Naive thymus-derived CD8-positive, alpha-beta T cell (primary cell): ENCODE measurements around the gene CUL2. TPM values are rescaled to one million over a fixed set of nuclear protein-coding genes. Genes with fewer than 3 reads are reported as not detected.
A peak's percentile ranks its signal among the peaks of the same experiment; 100 is the strongest.

ENCODE experiments used
- ATAC-seq, 2 donors: fragments of 150-1000 bp; cut with Tn5 transposase in 1 of 2; sonication (Bioruptor Pico), chemical (Tn5 transposase) in 1 of 2; 1 replicate in 1 of 2; 2 replicates in 1 of 2; pipeline ENCODE4 v1.10.0; 2021; ENCODE audit warnings: mild to moderate bottlenecking in 2 of 2, moderate library complexity in 2 of 2
- POLR2A ChIA-PET: fragments of 350-600 bp; sonication (Branson Sonifier 250); formaldehyde crosslinking; loops from one replicate; lab custom pipeline; 2021; ENCODE audit warnings: antibody characterized with exemption; lab: Charles Lee
- DNase-seq, 10 donors: peaks; one replicate each; pipeline versions ENCODE4 v3.0.0 to v3.0.0-alpha.2; 2020 to 2022
- H3K27ac Mint-ChIP-seq, 10 donors: one replicate each; pipeline ENCODE4 v1.8.0; 2020 to 2022; ENCODE audit warnings: mild to moderate bottlenecking in 10 of 10, mixed read lengths in 10 of 10, moderate library complexity in 4 of 10, inconsistent platforms in 1 of 10
- H3K27me3 Mint-ChIP-seq, 5 donors: one replicate each; pipeline ENCODE4 v1.8.0; 2021 to 2022; ENCODE audit warnings: mixed read lengths in 5 of 5
- H3K36me3 Mint-ChIP-seq, 3 donors: one replicate each; pipeline ENCODE4 v1.8.0; 2020 to 2022; ENCODE audit warnings: mixed read lengths in 3 of 3, mild to moderate bottlenecking in 2 of 3, inconsistent platforms in 1 of 3
- H3K4me1 Mint-ChIP-seq, 4 donors: one replicate each; pipeline ENCODE4 v1.8.0; 2021 to 2022; ENCODE audit warnings: mixed read lengths in 4 of 4
- H3K4me3 Mint-ChIP-seq, 10 donors: one replicate each; pipeline ENCODE4 v1.8.0; 2020 to 2022; ENCODE audit warnings: mild to moderate bottlenecking in 10 of 10, mixed read lengths in 10 of 10, moderate library complexity in 6 of 10, inconsistent platforms in 1 of 10
- H3K9me3 Mint-ChIP-seq, 9 donors: one replicate each; pipeline ENCODE4 v1.8.0; 2020 to 2022; ENCODE audit warnings: mixed read lengths in 9 of 9, mild to moderate bottlenecking in 3 of 9, inconsistent platforms in 1 of 9, moderate library complexity in 1 of 9
- polyA plus RNA-seq, 3 donors: library from polyadenylated mRNA; unstranded; fragments of 300-500 nt; fragmentation: Illumina TruSeq; gene quantifications; one replicate each; pipeline ENCODE4 v1.2.3, GENCODE V29; 2021
- total RNA-seq, 8 experiments: library from RNA in 2 of 8; stranded (reverse) in 2 of 8; gene quantifications; one replicate each; pipeline ENCODE4 v1.2.3 and lab custom pipeline; 2021 to 2026

Gene CUL2
- total and polyA plus RNA-seq, 5 experiments from 2014 or later: 21.9 to 37.6 (median 25.8) TPM

GRCh38 chr10:35042783-35043182, 47.4 kb downstream of the CUL2 start:
- H3K4me3 Mint-ChIP-seq: no peak overlapping the region
- H3K4me1 Mint-ChIP-seq: peaks cover 4 to 11% (median 8%) of the 10 kb centered on the region in 4 donors
- H3K9me3 Mint-ChIP-seq: no peaks in the 10 kb centered on the region
- peak overlapping the region in 2 of 10 donors; percentile 8 to 42 for H3K27ac Mint-ChIP-seq
- POLR2A ChIA-PET: no interaction called here
- no peak for DNase-seq
- H3K27me3 Mint-ChIP-seq: no peaks in the 10 kb centered on the region
- ATAC-seq: no peak
- peaks cover 0 to 84% (median 33%) of the 10 kb centered on the region in 3 donors for H3K36me3 Mint-ChIP-seq

- H3K4me1 Mint-ChIP-seq: peaks cover 4 to 11% (median 7%) of the 10 kb centered on the region in 4 donors
- DNase-seq: no peak
- no peaks in the 10 kb centered on the region for H3K9me3 Mint-ChIP-seq
- no peak for ATAC-seq
- H3K36me3 Mint-ChIP-seq: peaks cover 0 to 83% (median 33%) of the 10 kb centered on the region in 3 donors
- no peaks in the 10 kb centered on the region for H3K27me3 Mint-ChIP-seq
- H3K4me3 Mint-ChIP-seq: no peak overlapping the region
- POLR2A ChIA-PET: no interaction called here
- peak overlapping the region in 2 of 10 donors; percentile 1 to 36 for H3K27ac Mint-ChIP-seq
Observed at GRCh38 chr10:35041502-35041879, 48.6 kb downstream of the CUL2 start.

DNA sequence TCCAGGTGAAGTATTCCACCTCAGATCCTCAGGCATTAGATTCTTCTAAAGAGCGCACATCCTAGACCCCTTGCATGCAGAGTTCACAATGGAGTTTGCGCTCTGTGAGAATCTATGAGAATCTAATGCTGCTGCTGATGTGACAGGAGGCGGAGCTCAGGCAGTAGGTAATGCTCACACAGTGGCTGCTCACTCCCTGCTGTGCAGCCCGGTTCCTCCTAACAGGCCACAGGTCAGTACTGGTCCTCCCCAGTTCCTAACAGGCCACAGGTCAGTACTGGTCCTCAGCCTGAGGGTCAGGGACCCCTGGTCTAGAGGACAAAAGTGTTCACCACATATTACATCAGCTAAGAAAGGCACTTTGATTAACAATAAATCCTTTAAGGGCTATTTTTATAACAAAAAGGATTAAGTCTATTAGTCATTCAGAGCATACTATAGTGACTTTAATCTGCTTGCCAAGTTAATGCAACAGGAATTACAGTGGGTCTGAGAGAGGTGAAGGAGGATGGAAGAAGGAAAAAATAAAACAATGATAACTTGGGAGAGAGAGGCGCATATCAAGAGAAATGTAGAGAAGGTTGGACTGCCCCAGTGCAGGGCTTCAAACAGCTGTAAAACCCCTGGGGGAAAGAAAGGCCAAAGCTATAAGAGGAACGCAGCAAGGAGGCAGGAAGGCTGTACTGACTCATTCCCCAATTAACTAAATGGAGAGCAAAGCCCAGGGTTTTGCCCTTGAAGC, 49.2 kb downstream of the CUL2 start:
- Mint-ChIP-seq H3K4me1 (peaks cover 3 to 8% (median 5%) of the 10 kb centered on the region in 4 donors), H3K4me3 (no peak overlapping the region), H3K9me3 (no peaks in the 10 kb centered on the region), H3K27ac (peak overlapping the region in 2 of 10 donors; percentile 1 to 36), H3K27me3 (no peaks in the 10 kb centered on the region), H3K36me3 (peaks cover 0 to 83% (median 31%) of the 10 kb centered on the region in 3 donors)
- DNase-seq (no peak), ATAC-seq (no peak)
- POLR2A ChIA-PET: no interaction called here

GRCh38 chr10:35037104-35037503, 53.0 kb downstream of the CUL2 start:
- no peak for ATAC-seq
- POLR2A ChIA-PET: no interaction called here
- peaks cover 4 to 83% (median 33%) of the 10 kb centered on the region in 3 donors for H3K36me3 Mint-ChIP-seq
- H3K27ac Mint-ChIP-seq: no peak overlapping the region
- DNase-seq: no peak
- no peaks in the 10 kb centered on the region for H3K9me3 Mint-ChIP-seq
- peaks cover 0 to 12% (median 7%) of the 10 kb centered on the region in 4 donors for H3K4me1 Mint-ChIP-seq
- H3K4me3 Mint-ChIP-seq: no peak overlapping the region
- no peaks in the 10 kb centered on the region for H3K27me3 Mint-ChIP-seq

DNA sequence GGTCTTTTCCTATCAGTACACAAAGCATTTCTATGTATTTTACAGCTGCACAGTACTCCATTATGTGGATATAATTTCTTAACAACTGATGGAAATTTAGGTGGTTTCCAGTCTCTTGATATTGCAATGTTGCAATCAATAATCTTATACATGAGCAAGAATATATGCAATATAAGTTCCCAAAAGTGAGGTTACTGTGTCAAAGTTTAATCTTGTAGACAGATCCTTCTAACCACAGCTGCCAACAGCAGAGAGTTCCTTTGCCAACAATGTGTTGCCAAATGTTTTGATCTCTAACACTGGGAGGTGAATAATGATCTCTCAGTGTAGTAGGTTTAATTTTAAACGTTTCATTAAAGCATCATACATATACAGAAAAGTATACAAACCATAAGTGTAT, 54.5 kb downstream of the CUL2 start:
- no peak overlapping the region for H3K4me3 Mint-ChIP-seq
- H3K4me1 Mint-ChIP-seq: peaks cover 0 to 12% (median 6%) of the 10 kb centered on the region in 4 donors
- peaks cover 4 to 76% (median 33%) of the 10 kb centered on the region in 3 donors for H3K36me3 Mint-ChIP-seq
- H3K27me3 Mint-ChIP-seq: no peaks in the 10 kb centered on the region
- peak overlapping the region in 3 of 10 donors; percentile 3 to 59 (median 47) for H3K27ac Mint-ChIP-seq
- DNase-seq: no peak
- no peaks in the 10 kb centered on the region for H3K9me3 Mint-ChIP-seq
- POLR2A ChIA-PET: no interaction called here
- ATAC-seq: no peak

GRCh38 chr10:35027567-35027966, 62.6 kb downstream of the CUL2 start:
- Mint-ChIP-seq H3K27ac (peak overlapping the region in 1 of 10 donors; percentile 34), H3K4me1 (no peaks in the 10 kb centered on the region), H3K36me3 (peaks cover 6 to 85% (median 10%) of the 10 kb centered on the region in 3 donors), H3K4me3 (no peak overlapping the region), H3K27me3 (no peaks in the 10 kb centered on the region), H3K9me3 (no peaks in the 10 kb centered on the region)
- ATAC-seq (no peak), DNase-seq (no peak)
- POLR2A ChIA-PET: no interaction called here

GRCh38 chr10:35025916-35026315, 64.2 kb downstream of the CUL2 start:
- H3K36me3 Mint-ChIP-seq: peaks cover 6 to 85% (median 14%) of the 10 kb centered on the region in 3 donors
- no peaks in the 10 kb centered on the region for H3K27me3 Mint-ChIP-seq
- H3K4me3 Mint-ChIP-seq: no peak overlapping the region
- peaks cover 0 to 4% (median 0%) of the 10 kb centered on the region in 4 donors for H3K4me1 Mint-ChIP-seq
- ATAC-seq (no peak), DNase-seq (no peak)
- H3K27ac Mint-ChIP-seq: peak overlapping the region in 5 of 10 donors; percentile 9 to 82 (median 69)
- POLR2A ChIA-PET: no interaction called here
- H3K9me3 Mint-ChIP-seq: no peaks in the 10 kb centered on the region

DNA sequence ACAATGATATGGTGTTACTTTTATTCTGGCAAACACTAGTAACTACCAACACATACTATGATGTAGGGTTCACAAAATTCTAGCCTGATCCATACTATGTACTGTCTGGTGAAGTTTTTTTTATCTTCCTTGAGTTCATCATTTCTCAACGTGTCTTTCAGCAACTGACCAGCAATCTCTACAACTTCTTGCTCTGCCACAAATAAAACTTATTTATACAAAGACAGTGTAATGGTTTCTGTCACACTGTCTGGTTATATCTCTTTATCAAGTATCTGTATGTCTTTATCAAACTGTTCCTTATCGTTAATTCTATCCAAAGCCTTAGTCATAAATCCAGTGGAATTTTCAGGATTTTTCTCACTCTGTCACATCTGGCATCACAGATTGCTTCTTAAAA, 69.7 kb downstream of the CUL2 start:
- Mint-ChIP-seq H3K4me3 (no peak overlapping the region), H3K36me3 (peaks cover 0 to 85% (median 23%) of the 10 kb centered on the region in 3 donors), H3K9me3 (no peaks in the 10 kb centered on the region), H3K27ac (peak overlapping the region in 7 of 10 donors; percentile 0 to 55 (median 27)), H3K4me1 (peaks cover 0 to 6% (median 0%) of the 10 kb centered on the region in 4 donors), H3K27me3 (no peaks in the 10 kb centered on the region)
- POLR2A ChIA-PET: no interaction called here
- DNase-seq (no peak), ATAC-seq (no peak)

DNA sequence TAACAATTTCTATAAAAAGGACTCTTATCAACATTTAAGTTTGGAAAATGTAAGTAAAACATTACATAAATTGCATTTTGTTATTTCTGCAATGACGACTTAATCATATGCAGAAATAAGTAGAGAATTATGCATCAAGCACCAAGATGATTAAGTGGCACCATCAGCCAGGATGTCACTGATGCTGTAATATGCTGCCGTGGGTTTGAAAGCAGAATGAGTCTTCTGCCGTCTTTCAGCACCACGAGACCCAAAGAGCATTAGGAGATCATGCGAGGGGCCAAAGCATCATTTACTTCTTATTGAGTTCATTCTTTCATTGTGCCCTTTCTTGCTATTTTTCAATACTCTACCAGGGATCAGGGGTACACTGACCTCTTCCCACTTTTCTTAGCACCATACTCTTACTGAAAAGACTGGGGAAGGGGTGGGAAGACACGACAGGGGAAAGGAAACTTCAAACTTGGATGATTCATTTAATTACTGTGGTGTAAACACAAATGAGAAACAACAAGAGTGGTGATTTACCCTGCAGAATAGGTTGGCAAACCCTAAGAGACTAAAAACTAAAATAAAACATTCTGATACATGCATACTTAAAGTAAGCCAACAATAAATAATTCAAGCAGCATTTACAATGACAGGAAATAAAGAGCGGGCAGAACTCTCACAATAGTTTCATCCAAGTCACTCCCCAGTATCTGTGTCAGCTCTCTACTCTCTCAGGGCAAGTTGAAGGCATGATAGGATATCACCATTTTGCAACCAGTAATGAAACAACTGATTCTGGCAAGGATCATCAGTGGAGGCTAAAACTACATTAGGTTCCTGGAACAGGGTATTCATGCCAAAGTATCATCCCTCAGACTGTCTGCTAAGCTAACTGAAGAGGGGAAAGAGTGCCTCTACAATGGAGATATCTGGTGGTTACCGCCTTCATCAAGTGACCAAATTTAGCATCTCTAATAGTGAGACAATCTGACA, 70.8 kb downstream of the CUL2 start:
- no peak overlapping the region for H3K4me3 Mint-ChIP-seq
- H3K36me3 Mint-ChIP-seq: peaks cover 0 to 82% (median 23%) of the 10 kb centered on the region in 3 donors
- DNase-seq (no peak), ATAC-seq (no peak)
- POLR2A ChIA-PET: no interaction called here
- no peaks in the 10 kb centered on the region for H3K27me3 Mint-ChIP-seq
- H3K27ac Mint-ChIP-seq: peak overlapping the region in 2 of 10 donors; percentile 1 to 62
- H3K4me1 Mint-ChIP-seq: peaks cover 0 to 6% (median 0%) of the 10 kb centered on the region in 4 donors
- no peaks in the 10 kb centered on the region for H3K9me3 Mint-ChIP-seq

- ATAC-seq (no peak), DNase-seq (no peak)
- no peaks in the 10 kb centered on the region for H3K9me3 Mint-ChIP-seq
- peaks cover 0 to 6% (median 0%) of the 10 kb centered on the region in 4 donors for H3K4me1 Mint-ChIP-seq
- POLR2A ChIA-PET: interaction anchor here (1.2 kb wide), 1 partner anchor 19 kb away, joined by 5 read pairs; no protein-coding TSS in a partner anchor
- no peak overlapping the region for H3K4me3 Mint-ChIP-seq
- peaks cover 0 to 80% (median 23%) of the 10 kb centered on the region in 3 donors for H3K36me3 Mint-ChIP-seq
- H3K27me3 Mint-ChIP-seq: no peaks in the 10 kb centered on the region
- H3K27ac Mint-ChIP-seq: no peak overlapping the region
Observed at GRCh38 chr10:35017608-35018007, 72.5 kb downstream of the CUL2 start.

DNA sequence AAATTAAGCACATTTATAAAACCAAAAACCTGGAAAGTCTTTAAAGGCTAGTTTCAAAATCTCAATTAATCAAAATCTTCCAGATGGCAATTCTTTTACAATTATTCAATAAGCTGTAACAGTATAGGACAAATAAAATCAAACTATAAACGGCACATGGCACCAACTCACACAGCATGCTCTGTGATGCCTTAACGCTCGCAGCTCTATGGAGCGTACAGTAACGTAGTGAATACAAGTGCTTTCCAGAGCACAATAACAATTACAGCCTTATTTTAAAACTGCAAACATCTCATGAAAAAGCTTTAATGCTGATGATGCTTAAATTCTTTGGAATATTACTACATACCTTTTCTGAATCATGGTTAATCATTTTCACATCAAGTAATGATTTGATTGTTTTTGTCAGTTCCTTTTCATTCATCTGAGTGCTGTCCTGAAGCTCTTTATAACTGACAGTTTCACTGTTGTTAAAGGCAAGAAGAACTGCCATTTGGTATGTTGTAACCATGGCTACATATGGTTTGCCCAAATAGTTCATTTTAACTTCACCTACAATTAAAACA, 74.2 kb downstream of the CUL2 start:
- Mint-ChIP-seq H3K4me1 (peaks cover 0 to 2% (median 0%) of the 10 kb centered on the region in 4 donors), H3K27me3 (no peaks in the 10 kb centered on the region), H3K27ac (peak overlapping the region in 1 of 10 donors; percentile 37), H3K36me3 (peaks cover 0 to 84% (median 24%) of the 10 kb centered on the region in 3 donors), H3K9me3 (no peaks in the 10 kb centered on the region), H3K4me3 (no peak overlapping the region)
- POLR2A ChIA-PET: no interaction called here
- DNase-seq: no peak
- no peak for ATAC-seq

GRCh38 chr10:35012781-35013180, 77.4 kb downstream of the CUL2 start:
- Mint-ChIP-seq H3K27ac (peak overlapping the region in 2 of 10 donors; percentile 9 to 72), H3K9me3 (no peaks in the 10 kb centered on the region), H3K27me3 (no peaks in the 10 kb centered on the region), H3K36me3 (peaks cover 0 to 87% (median 38%) of the 10 kb centered on the region in 3 donors), H3K4me1 (peaks cover 0 to 1% (median 0%) of the 10 kb centered on the region in 4 donors), H3K4me3 (no peak overlapping the region)
- no peak for DNase-seq
- ATAC-seq: no peak
- POLR2A ChIA-PET: no interaction called here
